Neural progenitor cell (in vitro differentiated cells): Measurements from ENCODE around the gene PDGFRB.

Source experiments
- CTCF ChIP-seq: fragments of 200-600 bp; sonication (generic); IDR thresholded peaks from 2 replicates; pipeline ENCODE4 v1.5.1; 2017; ENCODE audit warnings: antibody characterized with exemption, mild to moderate bottlenecking
- EZH2 ChIP-seq: fragments of 200-600 bp; sonication (generic); IDR thresholded peaks from 2 replicates; pipeline ENCODE4 v1.6.1; 2017; ENCODE audit warnings: antibody characterized with exemption, mild to moderate bottlenecking, moderate library complexity

GRCh38 chr5:150070821-150071220 is 84.8 kb downstream of the PDGFRB start:
- TF ChIP-seq CTCF: no peak
- no peak for TF ChIP-seq EZH2
